ENCODE data around the gene IFRD2.
"Not testable (repeated sequence)": the region's sequence is repeated elsewhere in the genome, so short reads cannot be mapped to it uniquely, and the experiment has no call there.

Gene IFRD2

GRCh38 chr3:50251220-50251619, 41.0 kb downstream of the IFRD2 start:
- DNase-seq (ENCODE audit: low read depth in 2 of 2), result no peak

GRCh38 chr3:50250514-50250913, 41.7 kb downstream of the IFRD2 start:
- DNase-seq (ENCODE audit: low read depth in 2 of 2), result no peak

- DNase-seq (ENCODE audit: low read depth in 2 of 2), result no peak
Observed at GRCh38 chr3:50249457-50249856, 42.8 kb downstream of the IFRD2 start.

- DNase-seq (ENCODE audit: low read depth in 2 of 2), result no peak
Observed at GRCh38 chr3:50248387-50248786, 43.8 kb downstream of the IFRD2 start.

GRCh38 chr3:50246517-50246954, 45.7 kb downstream of the IFRD2 start:
- peak; percentile 71 to 73 for DNase-seq (ENCODE audit: low read depth in 2 of 2)

GRCh38 chr3:50245831-50246516, 46.3 kb downstream of the IFRD2 start:
- peak; percentile 95 for DNase-seq (ENCODE audit: low read depth in 2 of 2)

- no peak for DNase-seq (ENCODE audit: low read depth in 2 of 2)
Observed at GRCh38 chr3:50245251-50245745, 46.9 kb downstream of the IFRD2 start.

GRCh38 chr3:50244813-50245212, 47.4 kb downstream of the IFRD2 start:
- DNase-seq (ENCODE audit: low read depth in 2 of 2), result not testable (repeated sequence)

GRCh38 chr3:50243543-50243895, 48.7 kb downstream of the IFRD2 start:
- no peak for DNase-seq (ENCODE audit: low read depth in 2 of 2)

GRCh38 chr3:50242851-50243542, 49.2 kb downstream of the IFRD2 start:
- no peak for DNase-seq (ENCODE audit: low read depth in 2 of 2)

- DNase-seq (ENCODE audit: low read depth in 2 of 2), result no peak
Observed at GRCh38 chr3:50242381-50242770, 49.9 kb downstream of the IFRD2 start.

- no peak for DNase-seq (ENCODE audit: low read depth in 2 of 2)
Observed at GRCh38 chr3:50241713-50242380, 50.4 kb downstream of the IFRD2 start.

- DNase-seq (ENCODE audit: low read depth in 2 of 2), result no peak
Observed at GRCh38 chr3:50241163-50241562, 51.1 kb downstream of the IFRD2 start.

- no peak for DNase-seq (ENCODE audit: low read depth in 2 of 2)
Observed at GRCh38 chr3:50239649-50240048, 52.6 kb downstream of the IFRD2 start.

- DNase-seq (ENCODE audit: low read depth in 2 of 2), result no peak
Observed at GRCh38 chr3:50238549-50239026, 53.6 kb downstream of the IFRD2 start.

GRCh38 chr3:50237754-50238548, 54.3 kb downstream of the IFRD2 start:
- peak; percentile 75 to 83 for DNase-seq (ENCODE audit: low read depth in 2 of 2)

Data from activated CD4-positive, alpha-beta T cell treated with anti-CD3 and anti-CD28 coated beads for 24 hours (primary cell).